Measurements from ENCODE around the gene TEX14. TPM values are rescaled to one million over a fixed set of nuclear protein-coding genes. Genes with fewer than 3 reads are reported as not detected.

Gene TEX14
- total and polyA plus RNA-seq, 12 donors, result 0.05 to 0.88 (median 0.14) TPM; not detected in 4

- no peaks in the 10 kb centered on the region for H3K27me3 ChIP-seq
- 95 to 96% methylated on average over 1 of the region's 1 CpG for WGBS, 2 donors
- DNase-seq (no peak), ATAC-seq (no peak)
- H3K4me3 ChIP-seq, result no peak overlapping the region
- H3K36me3 ChIP-seq, result peaks cover 0 to 37% (median 8%) of the 10 kb centered on the region in 9 donors
- H3K4me1 ChIP-seq, result peaks cover 0 to 25% (median 16%) of the 10 kb centered on the region in 9 donors
- no peak overlapping the region for H3K27ac ChIP-seq
- no peak for TF ChIP-seq CTCF (IDR thresholded peaks at IDR 0.05)
- intact Hi-C loops (cut with DNase I), result loop anchor here in 6 of 10 donors (5.0 to 10.0 kb wide), 5 partner anchors 60 to 178 kb away; no protein-coding TSS in a partner anchor
- no peaks in the 10 kb centered on the region for H3K9me3 ChIP-seq
Observed at GRCh38 chr17:58694826-58695225, 3.0 kb upstream of the TEX14 start.

DNA sequence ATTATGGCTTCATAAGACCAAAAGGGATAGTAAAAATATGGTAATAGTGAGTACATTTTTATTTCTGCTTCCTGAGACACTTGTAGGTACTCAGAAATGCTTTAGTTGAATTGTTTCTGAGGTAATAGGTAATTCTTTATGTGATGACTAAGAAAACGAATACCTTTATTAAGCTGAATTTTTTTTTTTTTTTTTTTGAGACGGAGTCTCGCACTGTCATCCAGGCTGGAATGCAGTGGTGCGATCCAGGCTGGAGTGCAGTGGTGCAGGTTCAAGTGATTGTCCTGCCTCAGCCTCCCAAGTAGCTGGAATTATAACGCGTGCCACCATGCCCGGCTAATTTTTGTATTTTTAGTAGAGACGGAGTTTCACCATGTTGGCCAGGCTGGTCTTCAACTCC, 2.5 kb upstream of the TEX14 start:
- peaks cover 0 to 25% (median 16%) of the 10 kb centered on the region in 9 donors for H3K4me1 ChIP-seq
- WGBS, 2 donors, result 88 to 95% methylated on average over 8 of the region's 8 CpGs
- no peaks in the 10 kb centered on the region for H3K9me3 ChIP-seq
- H3K36me3 ChIP-seq, result peaks cover 0 to 32% (median 4%) of the 10 kb centered on the region in 9 donors
- no peak for DNase-seq
- no peak overlapping the region for H3K27ac ChIP-seq
- H3K27me3 ChIP-seq, result no peaks in the 10 kb centered on the region
- intact Hi-C loops (cut with DNase I), result loop anchor here in 6 of 10 donors (5.0 to 10.0 kb wide), 5 partner anchors 60 to 177 kb away; no protein-coding TSS in a partner anchor
- H3K4me3 ChIP-seq, result no peak overlapping the region
- ATAC-seq, result no peak
- TF ChIP-seq CTCF (IDR thresholded peaks at IDR 0.05), result no peak

DNA sequence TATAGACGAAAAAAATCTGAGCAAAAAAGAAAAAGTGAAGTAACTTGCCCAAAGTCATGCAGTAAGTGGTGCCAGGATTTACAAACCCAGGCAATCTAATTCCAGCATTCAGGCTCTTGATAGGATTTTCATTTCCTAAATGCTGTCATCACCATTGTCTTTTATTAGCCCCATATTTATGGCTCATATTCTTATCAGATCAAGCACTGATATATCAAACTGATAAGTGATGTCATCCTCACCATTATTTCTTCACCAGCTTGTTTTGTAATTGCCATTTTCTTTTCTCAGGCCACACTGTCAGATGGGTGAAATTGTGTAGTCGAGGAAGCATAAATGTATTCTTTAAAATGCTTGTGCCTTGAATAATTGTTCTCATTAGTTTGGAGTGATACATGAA, 1.9 kb upstream of the TEX14 start:
- Histone ChIP-seq H3K27ac (no peak overlapping the region), H3K4me1 (peaks cover 0 to 25% (median 16%) of the 10 kb centered on the region in 9 donors), H3K36me3 (peaks cover 0 to 27% (median 4%) of the 10 kb centered on the region in 9 donors), H3K27me3 (no peaks in the 10 kb centered on the region), H3K9me3 (no peaks in the 10 kb centered on the region), H3K4me3 (peak overlapping the region in 1 of 10 donors; percentile 87)
- intact Hi-C loops (cut with DNase I), result loop anchor here in 7 of 10 donors (2.0 to 10.0 kb wide), 9 partner anchors 35 to 177 kb away; no protein-coding TSS in a partner anchor
- no peak for TF ChIP-seq CTCF (IDR thresholded peaks at IDR 0.05)
- WGBS, 2 donors, result 82 to 85% methylated on average over 2 of the region's 2 CpGs
- ATAC-seq (no peak), DNase-seq (no peak)

DNA sequence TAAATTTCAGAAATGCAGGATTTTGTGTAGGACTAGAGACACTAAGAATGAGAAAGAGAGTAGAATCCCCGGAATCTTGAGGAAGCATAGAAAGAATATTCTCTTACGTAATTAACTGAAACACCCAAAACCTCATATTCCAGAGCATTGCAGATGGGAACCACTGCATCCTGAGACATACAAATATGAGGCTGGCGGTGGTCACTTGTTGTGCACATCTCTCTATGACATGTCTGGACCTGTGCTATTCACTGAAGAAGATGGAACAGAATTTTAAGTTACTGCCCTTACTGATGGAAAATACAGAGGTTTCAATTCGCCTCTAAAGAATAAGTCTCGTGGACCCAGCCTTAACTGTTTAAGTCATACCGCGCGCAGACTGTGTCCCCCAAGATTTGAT, 1.4 kb upstream of the TEX14 start:
- peak overlapping the region; percentile 21 to 87 (median 72) for H3K4me3 ChIP-seq
- intact Hi-C loops (cut with DNase I), result loop anchor here in 7 of 10 donors (2.0 to 10.0 kb wide), 9 partner anchors 34 to 176 kb away; no protein-coding TSS in a partner anchor
- 74 to 77% methylated on average over 8 of the region's 8 CpGs for WGBS, 2 donors
- TF ChIP-seq CTCF (IDR thresholded peaks at IDR 0.05), result no peak
- no peaks in the 10 kb centered on the region for H3K9me3 ChIP-seq
- peaks cover 0 to 25% (median 16%) of the 10 kb centered on the region in 9 donors for H3K4me1 ChIP-seq
- DNase-seq (no peak), ATAC-seq (peak in 1 of 8 donors; percentile 15)
- H3K27me3 ChIP-seq, result no peaks in the 10 kb centered on the region
- H3K27ac ChIP-seq, result peak overlapping the region in 6 of 10 donors; percentile 82 to 90 (median 84)
- peaks cover 0 to 24% (median 4%) of the 10 kb centered on the region in 9 donors for H3K36me3 ChIP-seq
